Globus pallidus (tissue), 1 donor: Measurements from ENCODE around the gene MMD.
"Not testable (repeated sequence)": the region's sequence is repeated elsewhere in the genome, so short reads cannot be mapped to it uniquely, and the experiment has no call there.

Experiments used
- DNase-seq: peaks from one replicate; pipeline ENCODE4 v3.0.0-alpha.2; 2015; ENCODE audit warnings: low spot score

The MMD gene

DNA sequence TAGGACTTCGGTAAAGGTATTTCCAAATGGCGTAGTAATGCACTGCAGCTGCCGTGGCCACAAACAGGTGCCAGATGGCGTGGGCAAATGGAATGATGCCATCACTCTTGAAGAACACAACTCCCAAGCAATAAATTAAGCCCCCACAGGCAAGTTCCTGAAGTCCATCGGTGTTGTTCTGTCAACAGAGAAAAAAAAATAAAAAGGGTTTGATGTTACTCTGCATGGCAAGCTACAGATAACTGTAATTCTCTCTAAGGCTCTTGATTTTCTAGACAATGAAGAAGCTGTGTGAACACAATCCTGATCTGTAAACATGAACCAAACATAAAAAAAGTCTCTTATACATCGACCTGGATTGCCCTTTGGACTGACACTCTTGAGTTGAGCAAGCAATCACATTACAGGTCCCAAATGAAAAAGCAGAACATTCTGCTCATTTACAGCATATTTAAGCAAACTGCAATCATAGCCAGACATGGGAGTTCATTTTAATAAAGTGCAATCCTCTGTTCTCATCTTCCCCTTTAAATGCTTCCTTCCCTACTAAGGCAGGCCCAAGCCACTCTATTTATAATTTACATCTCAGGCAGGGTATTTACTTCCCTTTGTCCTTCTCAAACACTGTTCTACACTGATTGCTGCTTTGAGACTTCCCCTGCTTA lies 27.1 kb downstream of the MMD start:
- DNase-seq, result peak; percentile 37

DNA sequence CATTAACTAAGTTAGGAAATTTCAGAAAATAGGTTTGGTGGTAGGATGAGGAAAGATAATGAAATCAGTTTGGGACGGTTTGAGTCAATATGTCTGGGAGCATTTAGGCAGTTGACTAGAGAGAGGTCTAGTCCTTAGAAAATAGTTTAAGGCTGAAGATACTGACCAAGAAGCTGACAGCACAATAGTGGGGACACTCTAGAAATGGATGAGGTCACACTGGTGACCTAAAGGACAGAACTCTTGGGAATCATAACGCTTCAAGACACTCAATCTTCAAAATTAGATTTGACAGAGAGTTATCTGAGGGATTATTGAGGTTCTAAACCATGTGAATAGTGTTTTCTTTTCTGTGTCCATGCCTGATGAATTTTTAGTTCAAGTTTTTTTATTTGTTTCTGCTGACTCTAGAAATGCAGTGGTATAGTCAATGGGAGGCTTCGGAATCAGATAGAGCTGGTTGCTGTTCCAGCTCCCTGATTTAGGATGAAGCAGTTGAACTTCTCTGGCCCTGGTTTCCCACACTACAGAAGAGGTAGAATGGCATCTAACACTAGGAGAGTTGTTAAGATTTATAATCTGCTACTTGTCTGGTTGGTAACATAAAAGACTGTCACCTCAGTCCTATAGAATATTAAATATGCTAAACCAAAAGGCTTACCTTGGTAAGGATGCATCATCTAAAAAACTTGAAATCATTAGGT lies 29.7 kb downstream of the MMD start:
- DNase-seq, result no peak

DNA sequence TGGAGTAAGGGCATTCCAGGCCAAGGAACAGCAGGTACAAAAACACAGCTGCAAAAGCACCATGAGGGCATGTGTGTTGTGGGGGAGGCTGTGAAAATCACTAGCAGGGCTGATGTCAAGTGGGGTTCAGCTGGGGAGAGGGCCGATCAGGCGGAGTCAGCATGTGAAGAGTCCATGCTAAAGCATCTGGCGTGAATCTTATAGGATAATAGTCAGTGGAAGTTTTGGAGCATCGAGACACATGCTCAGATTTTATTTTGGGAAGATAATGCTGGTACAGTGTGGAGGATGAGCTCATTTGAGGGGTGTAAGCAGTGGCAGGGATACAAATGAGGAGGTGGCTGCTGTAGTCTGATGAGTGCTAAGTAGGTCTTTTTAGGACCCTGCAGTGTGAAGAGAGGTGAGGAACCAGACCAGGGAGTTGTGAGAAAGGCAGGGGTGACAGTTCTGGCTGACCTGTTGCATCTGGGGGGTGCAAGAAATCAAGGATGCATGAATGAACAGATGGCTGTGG lies 30.3 kb downstream of the MMD start:
- DNase-seq, result no peak

GRCh38 chr17:55390364-55390977 lies 31.2 kb downstream of the MMD start:
- DNase-seq, result no peak

DNA sequence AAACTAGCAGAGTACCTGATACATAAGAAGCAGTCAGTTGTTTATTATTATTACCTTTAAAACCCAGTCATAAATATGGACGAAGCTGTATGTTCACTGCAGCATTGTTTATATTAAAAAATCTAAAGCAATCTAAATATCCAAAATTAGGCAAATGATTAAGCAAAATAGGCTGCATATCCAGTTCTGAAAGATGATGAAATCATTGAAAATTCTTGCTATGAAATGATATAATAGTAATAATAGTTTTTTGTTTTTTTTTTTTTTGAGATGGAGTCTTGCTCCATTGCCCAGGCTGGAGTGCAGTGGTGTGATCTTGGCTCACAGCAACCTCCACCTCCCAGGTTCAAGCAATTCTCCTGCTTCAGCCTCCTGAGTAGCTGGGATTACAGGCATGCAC lies 31.9 kb downstream of the MMD start:
- not testable (repeated sequence) for DNase-seq

DNA sequence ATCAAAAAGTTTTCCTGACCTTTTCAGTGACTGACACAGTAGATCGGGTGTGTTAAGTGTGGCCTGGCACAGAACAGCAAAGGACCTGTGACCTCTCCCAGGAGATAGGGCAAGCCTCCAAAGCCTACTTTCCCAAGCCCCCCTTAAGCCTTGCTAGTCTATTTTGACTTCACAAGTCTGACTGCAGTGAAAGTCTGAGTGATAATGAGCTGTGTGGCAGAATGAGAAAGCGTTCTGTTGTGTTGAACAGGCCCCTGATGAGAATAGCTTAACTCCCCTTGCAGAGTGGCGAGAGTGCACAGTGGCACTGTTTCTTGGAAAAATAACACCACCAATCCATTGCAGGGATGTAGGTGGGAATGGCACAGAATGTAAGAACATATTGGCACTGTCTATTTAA lies 32.8 kb downstream of the MMD start:
- no peak for DNase-seq

GRCh38 chr17:55386796-55387332 lies 34.8 kb downstream of the MMD start:
- no peak for DNase-seq

GRCh38 chr17:55384643-55385232 lies 36.9 kb downstream of the MMD start:
- no peak for DNase-seq

DNA sequence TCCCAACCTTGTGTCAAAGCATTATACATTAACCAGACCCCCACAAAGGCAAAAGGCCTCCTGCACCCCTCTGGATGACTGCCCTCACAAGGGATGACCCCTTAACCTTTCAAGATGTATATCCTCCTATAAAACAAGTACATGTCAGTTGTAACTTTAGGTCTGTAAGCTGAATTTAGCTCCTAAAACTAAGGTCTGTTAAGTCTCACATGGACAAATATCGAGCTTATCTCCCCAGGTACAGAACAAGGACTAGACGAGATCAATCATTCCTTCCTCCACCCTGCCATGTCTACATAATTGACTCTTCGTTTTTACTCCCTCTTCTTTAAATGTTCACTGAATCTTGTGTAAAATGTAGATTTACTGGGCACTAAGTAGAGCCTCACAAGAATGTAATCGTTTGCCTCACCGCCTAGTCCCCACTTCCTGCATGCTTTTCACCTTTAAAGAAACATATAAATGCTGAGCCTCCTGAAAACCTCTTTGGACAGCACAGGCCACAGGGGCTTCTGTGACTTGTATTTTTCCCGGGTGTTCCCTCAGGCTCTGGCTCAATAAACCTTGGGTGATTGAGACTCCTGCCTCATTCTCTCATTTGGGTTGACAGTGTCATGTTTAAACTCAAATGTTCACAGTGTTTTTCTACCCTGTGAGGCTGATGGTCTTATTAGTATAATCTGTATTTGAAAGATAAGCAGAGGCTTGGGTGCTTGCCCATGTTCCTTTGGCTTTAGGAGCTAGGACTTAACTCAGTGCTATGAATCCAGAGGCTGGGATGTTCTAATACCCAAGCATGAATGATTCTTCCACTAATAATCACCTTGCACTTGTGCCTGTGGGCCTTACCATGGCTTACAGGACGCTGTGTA lies 37.6 kb downstream of the MMD start:
- no peak for DNase-seq

DNA sequence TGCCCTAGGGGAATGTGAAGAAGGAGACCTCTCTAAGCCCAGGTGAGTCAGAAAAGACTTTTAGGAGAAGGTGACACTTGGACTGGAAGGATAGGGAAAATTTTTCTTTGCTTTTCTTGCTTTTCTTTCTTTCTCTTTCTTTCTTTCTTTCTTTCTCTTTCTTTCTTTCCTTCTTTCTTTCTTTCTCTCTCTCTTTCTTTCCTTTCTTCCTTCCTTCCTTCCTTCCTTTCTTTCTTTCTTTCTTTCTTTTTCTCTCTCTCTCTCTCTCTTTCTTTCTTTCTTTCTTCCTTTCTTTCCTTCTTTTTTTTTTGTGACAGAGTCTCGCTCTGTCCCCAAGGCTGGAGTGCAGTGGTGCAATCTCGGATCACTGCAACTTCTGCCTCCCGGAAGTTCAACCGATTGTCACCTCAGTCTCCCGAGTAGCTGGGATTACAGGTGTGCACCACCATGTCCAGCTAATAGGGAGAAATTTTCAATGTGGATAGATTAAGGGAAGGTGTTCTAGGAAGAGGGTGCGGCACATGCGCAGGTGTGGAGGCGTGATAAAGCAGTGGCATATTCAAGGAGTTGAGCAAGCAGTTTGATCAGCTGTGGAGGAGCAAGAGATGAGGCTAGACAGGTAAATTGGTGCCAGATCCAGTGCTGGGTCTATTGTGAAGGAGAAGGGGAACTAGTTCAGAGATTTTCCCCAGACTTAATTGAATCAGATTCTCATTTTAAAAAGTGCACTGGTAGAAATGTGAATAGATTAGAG lies 40.4 kb downstream of the MMD start:
- DNase-seq, result no peak

- DNase-seq, result no peak
These were observed 43.9 kb downstream of the MMD start for GRCh38 chr17:55377671-55378275.

- DNase-seq, result no peak
These were observed 52.9 kb downstream of the MMD start for GRCh38 chr17:55368706-55369105.

DNA sequence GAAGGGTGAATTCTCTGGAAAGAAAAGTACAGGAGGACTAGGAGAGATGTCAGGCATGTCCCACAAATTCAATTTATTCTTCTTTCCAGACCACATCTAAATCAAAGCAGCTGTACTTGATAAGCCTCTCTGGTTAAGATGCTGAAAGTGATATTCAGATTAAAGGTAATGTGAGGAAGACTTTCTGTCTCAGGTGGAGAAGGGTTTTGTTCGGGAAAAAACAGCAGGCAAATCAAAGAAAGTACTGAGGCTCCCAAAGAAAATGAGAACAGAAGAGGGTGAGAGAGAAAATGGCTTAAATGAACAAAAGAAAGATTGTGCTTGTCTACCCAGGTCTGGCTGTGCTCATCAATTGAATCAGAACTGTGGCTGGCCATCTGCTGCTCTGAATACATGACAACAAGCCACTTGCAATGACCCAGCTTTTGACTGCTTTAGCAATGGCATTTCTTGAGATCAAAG lies 55.6 kb downstream of the MMD start:
- peak; percentile 67 for DNase-seq

GRCh38 chr17:55363033-55363432 lies 58.6 kb downstream of the MMD start:
- DNase-seq, result no peak

DNA sequence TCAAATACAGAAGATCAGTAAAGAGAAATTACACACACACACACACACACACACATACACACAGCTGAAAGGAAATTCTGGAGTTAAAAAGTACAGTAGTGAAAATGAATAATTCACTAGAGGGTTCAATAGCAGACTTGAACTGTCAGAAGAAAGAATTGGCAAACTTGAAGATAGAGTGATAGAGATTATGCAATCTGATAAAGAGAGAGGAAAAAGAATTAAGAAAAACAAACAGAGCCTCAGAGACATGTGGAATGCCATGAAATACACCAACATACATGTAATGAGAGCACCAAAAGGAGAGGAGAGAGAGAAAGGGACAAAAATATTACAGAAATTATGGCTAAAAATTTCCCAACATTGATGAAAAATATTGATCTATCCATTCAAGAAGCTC lies 60.7 kb downstream of the MMD start:
- no peak for DNase-seq

DNA sequence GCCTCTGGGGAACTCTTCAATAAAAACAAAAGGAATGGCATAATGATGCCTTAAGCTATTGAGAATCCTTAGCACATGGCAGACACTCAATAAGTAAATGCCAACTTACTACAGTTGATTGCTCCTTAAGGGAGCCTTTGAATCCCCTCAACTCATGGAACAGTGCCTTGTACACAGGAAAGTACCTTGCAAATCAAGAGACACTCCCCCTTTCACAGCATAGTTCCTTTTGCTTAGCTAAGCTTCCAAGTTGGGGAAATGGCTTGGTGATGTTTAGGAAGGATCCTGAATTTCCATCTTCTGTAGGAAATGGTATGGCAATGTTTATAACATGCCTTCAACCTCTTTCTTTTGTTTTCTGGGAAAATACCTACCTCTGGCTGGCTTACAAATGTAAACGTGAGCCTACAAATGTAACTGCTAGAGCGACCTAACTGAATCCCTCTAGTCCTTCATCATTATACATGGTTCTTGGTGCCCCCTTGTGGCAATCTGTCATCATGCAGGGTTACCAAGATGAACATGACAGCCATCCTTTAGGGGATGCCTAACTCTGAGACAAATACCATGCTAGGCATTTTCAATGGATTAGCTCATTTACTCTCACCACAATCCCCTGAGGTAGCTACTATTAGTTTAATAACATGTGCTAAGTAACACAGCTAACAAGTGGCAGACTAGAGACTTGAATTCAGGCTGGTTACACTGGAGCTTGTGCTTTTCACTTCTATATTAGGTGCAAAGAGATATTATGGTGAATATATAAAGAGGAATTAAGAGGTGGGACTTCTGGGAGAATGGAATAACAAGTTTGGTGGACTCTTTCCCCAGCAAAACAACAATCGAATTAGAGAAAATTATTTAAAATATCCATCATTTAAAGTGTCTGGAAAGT lies 65.0 kb downstream of the MMD start:
- peak; percentile 72 for DNase-seq

DNA sequence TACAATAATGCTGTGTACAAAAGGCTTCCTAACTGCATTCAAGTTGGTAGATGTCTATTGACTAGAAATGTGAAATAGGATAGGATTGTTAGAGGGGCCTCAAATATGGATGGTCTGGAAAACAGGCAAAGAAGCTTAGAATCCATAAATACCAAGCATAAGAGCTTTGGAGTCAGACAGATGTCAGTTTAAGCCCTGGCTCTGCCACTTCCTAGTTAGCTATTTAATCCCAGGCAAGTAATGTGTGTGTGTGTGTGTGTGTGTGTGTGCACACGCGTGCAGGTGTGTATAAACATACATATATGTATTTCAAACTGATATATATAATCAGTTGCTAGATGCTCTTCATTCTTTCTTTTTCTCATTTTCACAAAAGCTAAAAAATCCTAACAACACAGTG lies 66.7 kb downstream of the MMD start:
- no peak for DNase-seq

DNA sequence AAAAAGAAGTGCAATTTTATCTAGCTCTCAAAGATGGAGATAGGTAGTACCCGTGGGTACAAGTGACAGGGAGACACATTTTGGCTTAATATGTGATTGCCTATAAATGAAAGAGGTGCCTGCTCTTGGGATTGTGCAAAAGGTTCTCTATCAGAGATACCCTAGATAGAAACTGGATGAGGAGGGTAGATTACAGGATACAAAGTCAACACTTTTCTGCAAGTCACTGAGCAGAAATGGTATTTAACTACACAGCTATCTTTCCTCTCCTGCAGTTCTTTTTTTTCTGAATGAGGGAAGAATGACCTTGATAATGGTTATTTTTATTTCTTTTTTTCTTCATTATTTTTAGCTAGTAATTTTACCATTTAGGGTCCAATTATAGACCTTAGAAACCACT lies 67.6 kb downstream of the MMD start:
- no peak for DNase-seq

- no peak for DNase-seq
These were observed 70.4 kb downstream of the MMD start for GRCh38 chr17:55351226-55351625.
